Mucosa of stomach (tissue), 1 donor: Measurements from ENCODE around the gene ANO10.

Experiments
- H3K27me3 ChIP-seq: one replicate; pipeline ENCODE4 v1.7.0; 2013; ENCODE audit warnings: mild to moderate bottlenecking, low read length; ENCODE audit not compliant: control insufficient read depth, insufficient read depth
- H3K36me3 ChIP-seq: one replicate; pipeline ENCODE4 v1.7.0; 2013; ENCODE audit warnings: low read length; ENCODE audit not compliant: control insufficient read depth, insufficient read depth
- H3K4me1 ChIP-seq: one replicate; pipeline ENCODE4 v1.7.0; 2013; ENCODE audit warnings: mild to moderate bottlenecking, low read length; ENCODE audit not compliant: control insufficient read depth, insufficient read depth
- H3K4me3 ChIP-seq: one replicate; pipeline ENCODE4 v1.7.0; 2013; ENCODE audit warnings: low read length
- H3K9ac ChIP-seq: one replicate; pipeline ENCODE4 v1.7.0; 2013; ENCODE audit warnings: mild to moderate bottlenecking, low read length, moderate library complexity
- H3K9me3 ChIP-seq: one replicate; pipeline ENCODE4 v1.7.0; 2013; ENCODE audit warnings: mild to moderate bottlenecking, low read length, moderate library complexity; ENCODE audit not compliant: control insufficient read depth
- donor health status: Pancreatic carcinoma.

The ANO10 gene

DNA sequence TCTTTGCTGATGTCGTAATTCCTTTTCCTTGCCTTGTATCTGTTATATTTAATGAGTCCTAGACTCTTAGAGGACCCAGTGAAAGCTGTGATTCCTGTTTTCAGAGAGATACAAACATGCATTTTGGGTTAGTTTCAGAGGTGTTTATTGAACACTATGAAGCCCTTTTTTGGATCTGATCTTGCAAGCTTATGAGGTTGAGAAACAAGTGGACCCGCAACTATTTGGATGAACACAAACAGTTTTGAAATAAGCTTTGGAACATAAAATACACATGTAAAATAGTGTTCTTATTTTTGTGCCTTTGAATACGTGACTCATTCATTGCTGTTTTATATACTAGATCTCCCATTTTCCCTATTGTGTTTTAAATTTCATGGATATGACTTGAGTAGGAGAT, 302.0 kb downstream of the ANO10 start:
- Histone ChIP-seq H3K4me3 (no peak overlapping the region), H3K27me3 (no peaks in the 10 kb centered on the region), H3K9ac (no peak overlapping the region), H3K36me3 (peaks cover 5% of the 10 kb centered on the region), H3K9me3 (no peaks in the 10 kb centered on the region), H3K4me1 (peaks cover 15% of the 10 kb centered on the region)

DNA sequence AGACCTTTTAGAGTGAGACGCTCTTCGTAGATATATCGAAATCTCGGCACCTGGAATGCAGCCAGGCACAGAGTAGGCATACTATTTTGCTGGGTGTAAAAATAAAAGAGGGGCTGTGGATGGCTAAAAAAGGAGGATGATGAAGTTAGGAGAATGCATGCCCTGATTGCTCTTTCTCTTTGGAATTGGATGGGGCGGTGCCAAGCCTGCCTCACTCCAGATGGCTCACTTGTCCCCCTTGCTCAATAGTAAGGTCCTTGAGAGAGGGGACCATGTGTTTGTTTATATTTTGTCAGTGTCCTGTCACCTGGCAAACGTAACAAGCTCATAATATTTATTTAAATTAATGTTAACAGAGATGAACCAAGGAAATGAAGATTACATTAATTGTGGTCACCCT, 302.4 kb downstream of the ANO10 start:
- Histone ChIP-seq H3K9me3 (no peaks in the 10 kb centered on the region), H3K4me3 (no peak overlapping the region), H3K36me3 (peaks cover 5% of the 10 kb centered on the region), H3K9ac (no peak overlapping the region), H3K4me1 (peaks cover 17% of the 10 kb centered on the region), H3K27me3 (no peaks in the 10 kb centered on the region)

DNA sequence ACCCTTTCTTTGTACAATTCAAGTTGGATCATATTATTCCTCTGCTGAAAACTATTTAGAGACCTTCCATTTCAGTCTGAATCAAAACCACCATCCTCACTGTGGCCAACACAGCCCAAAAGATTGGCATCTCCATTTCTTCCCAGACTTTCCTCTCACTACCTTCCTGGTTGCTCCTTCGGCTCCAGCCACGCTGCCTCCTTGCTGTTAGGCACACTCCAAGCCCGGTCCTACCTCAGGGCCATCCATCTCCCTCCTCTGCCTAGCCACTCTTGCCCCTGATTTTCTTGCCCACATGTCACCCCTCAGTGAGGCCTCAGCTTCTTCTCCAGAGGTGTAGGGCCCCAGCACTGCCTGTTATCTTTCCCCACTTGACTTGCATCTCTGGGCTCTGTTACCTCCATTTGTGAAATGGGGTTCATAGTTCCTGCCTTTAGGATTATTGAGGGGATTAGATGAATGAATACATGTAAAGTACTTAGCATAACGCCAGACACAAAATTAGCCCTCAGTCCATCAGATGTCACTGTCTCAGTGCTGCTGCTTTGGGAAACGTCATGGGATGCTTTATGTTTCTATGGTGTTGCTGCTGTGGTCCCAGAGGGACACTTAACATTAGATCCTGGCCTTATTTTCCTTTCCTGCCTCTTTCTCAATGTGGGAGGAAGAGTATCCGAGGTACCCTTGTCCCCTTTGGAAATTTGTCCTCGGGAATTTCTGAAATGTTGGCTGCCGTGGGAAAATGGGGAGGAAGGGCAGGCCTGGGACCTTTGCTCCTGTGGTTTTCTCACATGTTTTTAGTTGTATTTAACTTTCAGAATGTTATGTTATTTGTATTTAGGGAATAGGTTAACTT, 304.1 kb downstream of the ANO10 start:
- H3K4me1 ChIP-seq = peaks cover 17% of the 10 kb centered on the region
- H3K36me3 ChIP-seq = peaks cover 5% of the 10 kb centered on the region
- no peak overlapping the region for H3K4me3 ChIP-seq
- no peak overlapping the region for H3K9ac ChIP-seq
- no peaks in the 10 kb centered on the region for H3K27me3 ChIP-seq
- H3K9me3 ChIP-seq = no peaks in the 10 kb centered on the region

DNA sequence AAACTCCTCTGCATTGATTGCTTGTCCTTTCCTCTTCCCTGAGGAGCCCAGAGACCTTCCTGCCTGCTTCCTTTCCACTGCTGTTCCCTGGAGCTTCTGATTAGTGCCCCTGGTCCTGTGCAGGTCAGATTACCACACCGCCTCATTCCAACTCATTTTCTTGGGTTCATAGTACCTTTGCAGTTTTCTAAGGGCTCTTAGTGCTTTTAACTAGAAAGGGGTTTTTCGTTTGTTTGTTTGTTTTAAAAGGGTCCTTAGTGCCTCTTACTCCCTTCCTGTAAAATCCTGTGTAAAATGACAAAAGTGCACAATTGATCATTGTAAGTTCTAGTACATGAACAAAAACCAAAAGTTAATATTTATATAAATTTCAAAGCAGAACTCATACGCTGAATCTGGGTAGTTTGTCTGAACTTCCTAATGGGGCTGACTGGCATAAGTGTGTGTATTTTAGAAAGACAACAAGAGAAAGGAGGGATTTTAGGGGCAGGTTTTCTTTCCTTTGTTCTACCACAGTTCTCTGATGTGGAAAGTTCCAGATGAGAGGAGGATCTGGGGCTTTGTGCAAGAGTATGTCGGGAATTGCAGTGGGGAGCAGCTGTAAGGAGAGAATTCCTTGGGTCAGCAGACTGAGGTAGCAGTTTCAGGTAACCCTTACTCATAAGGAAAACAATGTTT, 304.9 kb downstream of the ANO10 start:
- no peaks in the 10 kb centered on the region for H3K27me3 ChIP-seq
- H3K9me3 ChIP-seq = no peaks in the 10 kb centered on the region
- H3K4me1 ChIP-seq = peaks cover 17% of the 10 kb centered on the region
- H3K36me3 ChIP-seq = peaks cover 5% of the 10 kb centered on the region
- no peak overlapping the region for H3K9ac ChIP-seq
- H3K4me3 ChIP-seq = no peak overlapping the region
